Lower leg skin (tissue), 3 donors: ENCODE data around the gene NOD2.

Source experiments
- POLR2A ChIP-seq, 2 donors: fragments of 450-650 bp; IDR thresholded peaks; one replicate each; pipeline ENCODE4 v1.6.1; 2016 to 2017; ENCODE audit warnings: antibody characterized with exemption in 2 of 2, mild to moderate bottlenecking in 1 of 2, moderate library complexity in 1 of 2
- TF ChIP-seq, protein P1 (sequence below), 3 donors: fragments of 450-650 bp; IDR thresholded peaks; one replicate each; pipeline ENCODE4 v1.5.1; 2016; ENCODE audit warnings: antibody characterized with exemption in 3 of 3, mild to moderate bottlenecking in 3 of 3, moderate library complexity in 2 of 3

- TF ChIP-seq, protein P1, sequence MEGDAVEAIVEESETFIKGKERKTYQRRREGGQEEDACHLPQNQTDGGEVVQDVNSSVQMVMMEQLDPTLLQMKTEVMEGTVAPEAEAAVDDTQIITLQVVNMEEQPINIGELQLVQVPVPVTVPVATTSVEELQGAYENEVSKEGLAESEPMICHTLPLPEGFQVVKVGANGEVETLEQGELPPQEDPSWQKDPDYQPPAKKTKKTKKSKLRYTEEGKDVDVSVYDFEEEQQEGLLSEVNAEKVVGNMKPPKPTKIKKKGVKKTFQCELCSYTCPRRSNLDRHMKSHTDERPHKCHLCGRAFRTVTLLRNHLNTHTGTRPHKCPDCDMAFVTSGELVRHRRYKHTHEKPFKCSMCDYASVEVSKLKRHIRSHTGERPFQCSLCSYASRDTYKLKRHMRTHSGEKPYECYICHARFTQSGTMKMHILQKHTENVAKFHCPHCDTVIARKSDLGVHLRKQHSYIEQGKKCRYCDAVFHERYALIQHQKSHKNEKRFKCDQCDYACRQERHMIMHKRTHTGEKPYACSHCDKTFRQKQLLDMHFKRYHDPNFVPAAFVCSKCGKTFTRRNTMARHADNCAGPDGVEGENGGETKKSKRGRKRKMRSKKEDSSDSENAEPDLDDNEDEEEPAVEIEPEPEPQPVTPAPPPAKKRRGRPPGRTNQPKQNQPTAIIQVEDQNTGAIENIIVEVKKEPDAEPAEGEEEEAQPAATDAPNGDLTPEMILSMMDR (IDR thresholded peaks at IDR 0.05): no peak
- no peak for TF ChIP-seq POLR2A (IDR thresholded peaks at IDR 0.05)
Measured at GRCh38 chr16:50659806-50660205, 33.6 kb upstream of the NOD2 start.
